ENCODE data around the gene ZDHHC18. TPM values are rescaled to one million over a fixed set of nuclear protein-coding genes. Genes with fewer than 3 reads are reported as not detected.
"Not testable (repeated sequence)": the region's sequence is repeated elsewhere in the genome, so short reads cannot be mapped to it uniquely, and the experiment has no call there.

Gene ZDHHC18
- total RNA-seq, 2 experiments from 2014 or later, result 73.3 to 76.3 TPM

GRCh38 chr1:26873097-26873496, 46.6 kb downstream of the ZDHHC18 start:
- H3K4me1 Mint-ChIP-seq; H3K36me3 Mint-ChIP-seq (ENCODE audit: low read depth); H3K27ac Mint-ChIP-seq; H3K9me3 Mint-ChIP-seq; DNase-seq; H3K27me3 Mint-ChIP-seq; H3K4me3 Mint-ChIP-seq: not testable (repeated sequence)
- ChIA-PET CTCF (interaction anchor here (0.6 to 1.6 kb wide), 7 partner anchors 13 to 368 kb away, joined by 3 to 4 read pairs (median 3); no protein-coding TSS in a partner anchor), POLR2A (interaction anchor here (1.0 to 2.6 kb wide), 3 partner anchors 8 to 27 kb away, joined by 3 to 13 read pairs (median 9); partner anchors contain the start of genes GPATCH3 and GPN2)

GRCh38 chr1:26874896-26875295, 48.4 kb downstream of the ZDHHC18 start:
- Mint-ChIP-seq H3K9me3 (no peaks in the 10 kb centered on the region), H3K27me3 (no peaks in the 10 kb centered on the region)

GRCh38 chr1:26877326-26877725, 50.8 kb downstream of the ZDHHC18 start:
- H3K4me3 Mint-ChIP-seq, result no peak overlapping the region
- no peak overlapping the region for H3K27ac Mint-ChIP-seq
- peaks cover 10% of the 10 kb centered on the region for H3K4me1 Mint-ChIP-seq
- DNase-seq, result no peak
- no peaks in the 10 kb centered on the region for H3K9me3 Mint-ChIP-seq
- CTCF ChIA-PET, result interaction anchor here (0.6 to 3.0 kb wide), 6 partner anchors 8 to 100 kb away, joined by 3 to 18 read pairs (median 4); no protein-coding TSS in a partner anchor
- POLR2A ChIA-PET, result interaction anchor here (1.2 to 2.6 kb wide), 3 partner anchors 13 to 275 kb away, joined by 3 to 6 read pairs (median 4); no protein-coding TSS in a partner anchor
- peaks cover 22% of the 10 kb centered on the region for H3K36me3 Mint-ChIP-seq (ENCODE audit: low read depth)
- no peaks in the 10 kb centered on the region for H3K27me3 Mint-ChIP-seq

More at GRCh38 chr1:26874896-26875295, 48.4 kb downstream of the ZDHHC18 start:
- POLR2A ChIA-PET, result interaction anchor here (2.6 kb wide), 1 partner anchor 10 kb away, joined by 13 read pairs; no protein-coding TSS in a partner anchor
- no peak overlapping the region for H3K27ac Mint-ChIP-seq
- H3K4me1 Mint-ChIP-seq, result peaks cover 10% of the 10 kb centered on the region
- no peak overlapping the region for H3K4me3 Mint-ChIP-seq
- DNase-seq, result no peak
- H3K36me3 Mint-ChIP-seq (ENCODE audit: low read depth), result peaks cover 16% of the 10 kb centered on the region
- CTCF ChIA-PET, result interaction anchor here (0.6 kb wide), 1 partner anchor 11 kb away, joined by 4 read pairs; no protein-coding TSS in a partner anchor

DNA sequence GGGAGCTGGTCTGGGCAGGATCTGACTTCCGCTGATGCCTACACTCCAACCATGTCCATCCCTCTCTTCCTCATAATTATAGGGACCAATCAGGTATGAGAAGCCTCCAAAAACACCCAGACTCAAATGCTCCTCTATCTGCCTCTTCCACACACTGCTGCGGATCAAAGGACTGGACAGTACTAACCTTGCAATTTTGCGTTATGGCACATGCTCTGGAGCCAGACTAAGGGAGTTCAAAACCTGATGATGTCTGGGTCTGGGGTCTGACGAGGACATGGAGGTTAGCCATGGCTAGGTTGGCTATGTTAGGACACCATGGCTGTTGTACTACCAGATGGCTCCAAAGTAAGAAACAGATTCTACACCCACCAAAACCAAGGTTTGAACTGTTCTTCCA, 53.3 kb downstream of the ZDHHC18 start:
- CTCF ChIA-PET, result interaction anchor here (1.8 to 2.6 kb wide), 2 partner anchors 10 to 69 kb away, joined by 7 to 15 read pairs; partner anchors contain the start of gene GPN2
- Mint-ChIP-seq H3K27ac (no peak overlapping the region), H3K36me3 (ENCODE audit: low read depth) (peaks cover 44% of the 10 kb centered on the region), H3K9me3 (no peaks in the 10 kb centered on the region), H3K4me1 (peaks cover 10% of the 10 kb centered on the region), H3K4me3 (no peak overlapping the region), H3K27me3 (no peaks in the 10 kb centered on the region)
- POLR2A ChIA-PET, result interaction anchor here (1.9 kb wide), 1 partner anchor 379 kb away, joined by 6 read pairs; no protein-coding TSS in a partner anchor
- DNase-seq, result no peak

GRCh38 chr1:26881611-26882010, 55.1 kb downstream of the ZDHHC18 start:
- H3K9me3 Mint-ChIP-seq, H3K27me3 Mint-ChIP-seq, DNase-seq, H3K4me3 Mint-ChIP-seq, H3K27ac Mint-ChIP-seq, H3K4me1 Mint-ChIP-seq: not testable (repeated sequence)
- peaks cover 49% of the 10 kb centered on the region for H3K36me3 Mint-ChIP-seq (ENCODE audit: low read depth)
- POLR2A ChIA-PET, result interaction anchor here (1.0 to 2.2 kb wide), 4 partner anchors 8 to 72 kb away, joined by 3 to 10 read pairs (median 4); partner anchors contain the start of genes GPATCH3 and GPN2
- CTCF ChIA-PET, result interaction anchor here (1.0 to 2.5 kb wide), 6 partner anchors 9 to 280 kb away, joined by 3 to 7 read pairs (median 4); partner anchors contain the start of genes GPATCH3 and GPN2

DNA sequence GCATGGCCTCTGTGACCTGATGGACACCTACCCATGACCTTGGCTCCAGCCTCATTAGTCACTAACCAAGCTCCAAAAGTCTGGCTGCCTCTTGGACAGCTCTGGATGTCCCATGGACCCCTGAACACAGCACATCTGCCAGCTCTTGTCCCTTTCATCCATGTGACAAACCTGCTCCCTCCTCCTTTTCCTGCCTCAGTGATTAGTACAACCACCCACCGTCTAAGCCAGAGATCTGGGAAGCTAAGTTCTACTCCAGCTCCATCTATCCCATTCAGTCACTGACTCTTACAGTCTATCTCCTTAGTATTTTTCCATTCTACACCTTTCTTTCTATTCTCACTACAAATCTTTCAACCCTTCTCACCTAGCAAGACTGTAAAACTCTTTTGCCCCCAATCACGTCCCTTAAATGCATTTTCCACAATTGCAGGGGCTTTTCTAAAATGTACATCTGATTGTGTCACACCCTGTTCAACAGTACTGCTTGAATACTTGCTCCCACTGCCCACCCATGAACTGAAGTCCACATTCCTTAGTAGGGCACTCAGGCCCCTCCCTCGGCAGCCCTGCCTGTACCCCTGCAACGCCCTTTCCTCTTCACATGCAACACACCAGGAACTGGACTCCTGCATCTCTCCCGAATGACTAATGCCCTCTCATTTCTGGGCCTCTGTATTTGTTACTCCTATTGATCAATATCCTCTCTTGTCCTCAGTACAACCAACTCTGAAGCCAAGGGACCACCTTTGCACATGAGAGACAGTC, 56.4 kb downstream of the ZDHHC18 start:
- Mint-ChIP-seq H3K36me3 (ENCODE audit: low read depth) (peaks cover 53% of the 10 kb centered on the region), H3K4me1 (peaks cover 5% of the 10 kb centered on the region), H3K4me3 (no peak overlapping the region), H3K27ac (no peak overlapping the region), H3K27me3 (no peaks in the 10 kb centered on the region), H3K9me3 (no peaks in the 10 kb centered on the region)
- ChIA-PET POLR2A (interaction anchor here (2.2 to 2.6 kb wide), 2 partner anchors 17 to 18 kb away, joined by 5 to 10 read pairs; partner anchors contain the start of gene GPATCH3), CTCF (interaction anchor here (1.3 to 2.5 kb wide), 2 partner anchors 17 to 281 kb away, joined by 5 to 7 read pairs; no protein-coding TSS in a partner anchor)
- DNase-seq, result no peak

DNA sequence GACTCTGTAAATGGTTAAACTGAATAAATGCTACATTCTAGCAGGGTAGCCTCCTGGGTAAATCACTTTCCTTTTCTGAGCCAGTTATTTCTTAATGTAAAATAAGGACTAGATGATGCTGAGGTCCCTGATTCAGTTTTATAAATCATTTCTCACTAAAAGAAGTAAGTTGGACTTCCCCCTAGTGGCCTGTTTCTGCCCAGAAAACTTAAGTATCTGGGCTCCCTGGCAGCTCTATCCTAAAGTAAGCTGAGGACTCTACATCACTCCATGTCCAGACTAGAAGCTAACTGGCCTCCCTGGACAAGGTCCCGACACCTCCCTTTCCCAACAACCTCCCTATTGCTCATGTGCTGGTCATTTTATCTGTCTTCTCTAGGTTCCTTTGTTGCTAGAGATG, 60.6 kb downstream of the ZDHHC18 start:
- H3K27me3 Mint-ChIP-seq, result no peaks in the 10 kb centered on the region
- no peaks in the 10 kb centered on the region for H3K9me3 Mint-ChIP-seq
- no peak for DNase-seq
- H3K4me1 Mint-ChIP-seq, result peaks cover 28% of the 10 kb centered on the region
- peaks cover 59% of the 10 kb centered on the region for H3K36me3 Mint-ChIP-seq (ENCODE audit: low read depth)
- ChIA-PET POLR2A (interaction anchor here (1.3 to 6.5 kb wide), 3 partner anchors 9 to 21 kb away, joined by 3 to 97 read pairs (median 70); partner anchors contain the start of gene GPATCH3), CTCF (interaction anchor here (0.8 to 3.1 kb wide), 19 partner anchors 8 to 288 kb away, joined by 3 to 9 read pairs (median 4); partner anchors contain the start of gene GPATCH3)
- H3K4me3 Mint-ChIP-seq, result peak overlapping the region; percentile 11
- H3K27ac Mint-ChIP-seq, result peak overlapping the region; percentile 27

DNA sequence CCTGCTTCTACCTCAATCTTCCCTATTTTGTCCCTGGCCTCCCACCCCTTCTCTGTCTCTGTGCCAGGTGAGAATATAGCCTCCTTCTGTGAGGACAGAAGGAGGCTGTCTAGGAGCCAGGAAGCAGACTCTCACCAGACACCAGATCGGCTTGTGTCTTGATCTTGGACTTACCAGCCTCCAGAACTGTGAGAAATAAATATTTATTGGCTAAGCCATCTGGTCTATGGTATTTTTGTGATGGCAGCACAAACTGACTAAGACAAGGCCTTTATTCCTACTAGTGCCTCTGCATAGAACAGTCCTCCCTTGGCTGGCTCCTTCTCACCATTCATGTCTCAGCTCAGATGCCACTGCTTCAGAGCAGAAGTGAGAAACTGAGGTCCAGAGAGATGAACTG, 61.7 kb downstream of the ZDHHC18 start:
- Mint-ChIP-seq H3K4me1 (peaks cover 28% of the 10 kb centered on the region), H3K27me3 (no peaks in the 10 kb centered on the region), H3K4me3 (peak overlapping the region; percentile 99), H3K9me3 (no peaks in the 10 kb centered on the region), H3K36me3 (ENCODE audit: low read depth) (peaks cover 59% of the 10 kb centered on the region), H3K27ac (peak overlapping the region; percentile 94)
- ChIA-PET POLR2A (interaction anchor here (1.1 to 6.5 kb wide), 5 partner anchors 11 to 387 kb away, joined by 3 to 97 read pairs (median 14); partner anchors contain the start of genes GPATCH3 and NUDC), CTCF (interaction anchor here (1.1 to 2.9 kb wide), 5 partner anchors 9 to 286 kb away, joined by 3 to 9 read pairs (median 4); no protein-coding TSS in a partner anchor)
- no peak for DNase-seq

DNA sequence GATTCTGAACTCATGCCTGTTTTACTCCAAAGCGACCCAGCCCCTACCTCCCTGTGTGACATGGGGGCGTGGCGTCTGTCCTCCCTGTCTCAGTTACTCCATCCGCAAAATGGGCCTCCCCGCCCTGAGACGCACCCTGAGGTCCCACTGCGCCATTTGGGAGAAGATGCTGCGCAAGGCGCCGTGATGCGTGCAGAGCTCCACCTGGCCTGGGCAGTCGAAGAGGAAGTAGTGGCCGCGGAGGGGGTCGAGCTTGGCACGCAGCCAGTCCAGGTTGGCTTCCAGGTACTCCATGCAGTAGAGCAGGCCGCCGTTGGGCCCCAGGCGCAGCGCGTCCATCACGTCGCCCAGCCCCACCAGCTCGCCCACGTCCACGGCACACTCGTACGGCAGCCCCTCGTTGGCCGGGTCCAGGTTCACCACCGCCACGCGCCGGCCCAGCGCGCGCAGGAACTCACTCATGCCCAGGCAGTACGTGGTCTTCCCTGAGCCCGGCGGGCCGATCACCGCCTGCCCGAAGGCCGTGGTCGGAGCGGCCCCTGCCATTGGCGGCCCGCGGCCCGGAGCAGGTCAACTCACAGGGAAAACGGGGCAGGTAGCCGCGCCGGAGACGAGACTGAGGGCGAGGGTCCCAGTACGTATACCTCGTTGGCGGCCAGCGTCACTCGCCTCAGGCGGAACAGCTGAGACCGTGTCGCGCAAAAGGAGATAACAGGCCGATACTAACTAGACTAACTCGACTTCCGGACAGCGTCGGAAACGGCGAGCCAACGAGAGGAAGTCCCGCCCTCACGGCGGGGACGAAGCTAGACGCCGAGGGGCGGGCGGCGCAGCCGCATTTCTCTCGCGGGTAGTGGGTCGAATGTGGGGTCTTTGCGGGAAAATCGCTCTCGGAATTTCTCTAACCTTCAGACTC, 63.3 kb downstream of the ZDHHC18 start, which contains the start of gene GPN2:
GPN2 (minus strand) TSS at position 733 of the 916 bp plus-strand sequence; CDS start at position 546, 187 bp downstream.
- Mint-ChIP-seq H3K27ac (peak within 1 kb of the TSS; percentile 94), H3K4me1 (peaks cover 28% of the 10 kb centered on the region), H3K27me3 (no peaks in the 10 kb centered on the region), H3K9me3 (no peaks in the 10 kb centered on the region), H3K36me3 (ENCODE audit: low read depth) (peaks cover 55% of the 10 kb centered on the region), H3K4me3 (peak within 1 kb of the TSS; percentile 99)
- peak; percentile 82 for DNase-seq
- CTCF ChIA-PET, result interaction anchor here (0.5 to 2.5 kb wide), 13 partner anchors 9 to 390 kb away, joined by 3 to 12 read pairs (median 4); partner anchors contain the start of gene GPATCH3
- POLR2A ChIA-PET, result interaction anchor here (0.7 to 6.5 kb wide), 23 partner anchors 8 to 417 kb away, joined by 3 to 97 read pairs (median 7); partner anchors contain the start of genes GPATCH3, HMGN2, NR0B2 and NUDC

GRCh38 chr1:26890467-26890796, 63.9 kb downstream of the ZDHHC18 start:
- POLR2A ChIA-PET, result interaction anchor here (0.7 to 6.5 kb wide), 21 partner anchors 9 to 418 kb away, joined by 3 to 97 read pairs (median 8); partner anchors contain the start of genes GPATCH3, HMGN2, NR0B2 and NUDC
- Mint-ChIP-seq H3K4me1 (peaks cover 28% of the 10 kb centered on the region), H3K27me3 (no peaks in the 10 kb centered on the region), H3K4me3 (peak overlapping the region; percentile 99), H3K36me3 (ENCODE audit: low read depth) (peaks cover 52% of the 10 kb centered on the region), H3K9me3 (no peaks in the 10 kb centered on the region), H3K27ac (peak overlapping the region; percentile 94)
- no peak for DNase-seq
- CTCF ChIA-PET, result interaction anchor here (0.5 to 2.5 kb wide), 12 partner anchors 8 to 390 kb away, joined by 3 to 12 read pairs (median 4); partner anchors contain the start of gene GPATCH3

DNA sequence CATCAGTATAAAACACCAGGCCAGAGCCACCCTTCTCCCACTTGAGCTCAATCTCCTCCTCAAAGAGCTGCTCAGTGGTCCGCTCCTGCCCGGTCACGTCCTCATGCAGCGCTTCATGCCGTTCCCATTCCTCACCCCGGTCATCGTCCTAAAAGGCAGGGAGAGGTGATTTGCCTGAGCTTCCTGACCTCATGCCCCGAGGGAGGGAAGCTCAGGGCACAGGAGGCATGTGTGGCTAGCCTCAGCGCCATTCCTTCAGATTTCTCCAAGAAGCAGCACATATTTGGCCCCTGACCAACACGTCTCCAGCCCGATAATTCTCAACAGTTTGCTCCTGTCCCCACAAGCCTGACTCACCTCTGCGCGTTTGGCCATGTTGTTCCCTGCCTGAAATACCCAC, 67.8 kb downstream of the ZDHHC18 start:
- ChIA-PET POLR2A (interaction anchor here (1.4 kb wide), 1 partner anchor 29 kb away, joined by 6 read pairs; no protein-coding TSS in a partner anchor), CTCF (no interaction called here)
- Mint-ChIP-seq H3K9me3 (no peaks in the 10 kb centered on the region), H3K36me3 (ENCODE audit: low read depth) (peaks cover 44% of the 10 kb centered on the region), H3K27me3 (no peaks in the 10 kb centered on the region), H3K27ac (no peak overlapping the region), H3K4me3 (no peak overlapping the region), H3K4me1 (peaks cover 30% of the 10 kb centered on the region)
- DNase-seq, result no peak

Data from activated CD4-positive, alpha-beta memory T cell treated with anti-CD3 and anti-CD28 coated beads, Interleukin-2, amount 10 ng/mL, durations not matched to agents 7 days and 5 days (primary cell).